ENCODE data around the gene SALL3. TPM values are rescaled to one million over a fixed set of nuclear protein-coding genes. Genes with fewer than 3 reads are reported as not detected.

Gene SALL3
- total and polyA plus RNA-seq, 5 donors from 2014 or later, result not detected

GRCh38 chr18:78972930-78973331 is 6.7 kb upstream of the SALL3 start:
- peaks cover 63% of the 10 kb centered on the region for H3K27me3 Mint-ChIP-seq
- peaks cover 23% of the 10 kb centered on the region for H3K27me3 ChIP-seq (ENCODE audit: control insufficient read depth, insufficient read depth, low read length)
- no peak overlapping the region for H3K4me3 ChIP-seq (ENCODE audit: low read depth, low read length)
- no peak overlapping the region for H3K27ac ChIP-seq (ENCODE audit: insufficient read depth, low read length, poor library complexity, severe bottlenecking)
- H3K4me1 Mint-ChIP-seq, result peaks cover 0 to 17% (median 4%) of the 10 kb centered on the region in 4 donors
- peaks cover 8% of the 10 kb centered on the region for H3K4me1 ChIP-seq (ENCODE audit: control insufficient read depth, insufficient read depth, low read length, poor library complexity, severe bottlenecking)
- ATAC-seq (ENCODE audit: low read depth in 2 of 2) (no peak), DNase-seq (no peak)
- no peaks in the 10 kb centered on the region for H3K36me3 Mint-ChIP-seq
- peak overlapping the region in 2 of 4 donors; percentile 29 to 43 for H3K4me3 Mint-ChIP-seq
- H3K36me3 ChIP-seq (ENCODE audit: control insufficient read depth, insufficient read depth, low read length), result no peaks in the 10 kb centered on the region
- no peaks in the 10 kb centered on the region for H3K9me3 ChIP-seq (ENCODE audit: control insufficient read depth in 2 of 2, low read length in 2 of 2)
- H3K9me3 Mint-ChIP-seq, result peaks cover 0 to 2% (median 0%) of the 10 kb centered on the region in 7 donors
- no peak overlapping the region for H3K27ac Mint-ChIP-seq

- no peak for DNase-seq
- Mint-ChIP-seq H3K4me3 (no peak overlapping the region), H3K9me3 (peaks cover 0 to 2% (median 0%) of the 10 kb centered on the region in 7 donors)
Measured at GRCh38 chr18:78973357-78974083, 6.1 kb upstream of the SALL3 start.

GRCh38 chr18:78974115-78974761 is 5.4 kb upstream of the SALL3 start:
- no peaks in the 10 kb centered on the region for H3K36me3 ChIP-seq (ENCODE audit: control insufficient read depth, insufficient read depth, low read length)
- no peak overlapping the region for H3K27ac ChIP-seq (ENCODE audit: insufficient read depth, low read length, poor library complexity, severe bottlenecking)
- no peaks in the 10 kb centered on the region for H3K36me3 Mint-ChIP-seq
- H3K27me3 ChIP-seq (ENCODE audit: control insufficient read depth, insufficient read depth, low read length), result peaks cover 26% of the 10 kb centered on the region
- no peak for DNase-seq
- peaks cover 0 to 2% (median 0%) of the 10 kb centered on the region in 7 donors for H3K9me3 Mint-ChIP-seq
- no peaks in the 10 kb centered on the region for H3K9me3 ChIP-seq (ENCODE audit: control insufficient read depth in 2 of 2, low read length in 2 of 2)
- ATAC-seq (ENCODE audit: low read depth in 2 of 2), result no peak
- H3K4me1 Mint-ChIP-seq, result peaks cover 0 to 19% (median 4%) of the 10 kb centered on the region in 4 donors
- peaks cover 8% of the 10 kb centered on the region for H3K4me1 ChIP-seq (ENCODE audit: control insufficient read depth, insufficient read depth, low read length, poor library complexity, severe bottlenecking)
- peaks cover 68% of the 10 kb centered on the region for H3K27me3 Mint-ChIP-seq
- no peak overlapping the region for H3K27ac Mint-ChIP-seq
- no peak overlapping the region for H3K4me3 Mint-ChIP-seq
- H3K4me3 ChIP-seq (ENCODE audit: low read depth, low read length), result no peak overlapping the region

More at GRCh38 chr18:78973357-78974083, 6.1 kb upstream of the SALL3 start:
- Histone ChIP-seq H3K4me1 (ENCODE audit: control insufficient read depth, insufficient read depth, low read length, poor library complexity, severe bottlenecking) (peaks cover 8% of the 10 kb centered on the region), H3K27me3 (ENCODE audit: control insufficient read depth, insufficient read depth, low read length) (peaks cover 26% of the 10 kb centered on the region), H3K4me3 (ENCODE audit: low read depth, low read length) (no peak overlapping the region), H3K36me3 (ENCODE audit: control insufficient read depth, insufficient read depth, low read length) (no peaks in the 10 kb centered on the region), H3K9me3 (ENCODE audit: control insufficient read depth in 2 of 2, low read length in 2 of 2) (no peaks in the 10 kb centered on the region), H3K27ac (ENCODE audit: insufficient read depth, low read length, poor library complexity, severe bottlenecking) (no peak overlapping the region)
- no peaks in the 10 kb centered on the region for H3K36me3 Mint-ChIP-seq
- H3K4me1 Mint-ChIP-seq, result peaks cover 0 to 19% (median 4%) of the 10 kb centered on the region in 4 donors
- H3K27ac Mint-ChIP-seq, result no peak overlapping the region
- peaks cover 68% of the 10 kb centered on the region for H3K27me3 Mint-ChIP-seq
- ATAC-seq (ENCODE audit: low read depth in 2 of 2), result no peak

GRCh38 chr18:78975292-78975691 is 4.3 kb upstream of the SALL3 start:
- H3K27ac ChIP-seq (ENCODE audit: insufficient read depth, low read length, poor library complexity, severe bottlenecking), result no peak overlapping the region
- peaks cover 63% of the 10 kb centered on the region for H3K27me3 Mint-ChIP-seq
- H3K4me1 Mint-ChIP-seq, result peaks cover 0 to 19% (median 4%) of the 10 kb centered on the region in 4 donors
- H3K36me3 ChIP-seq (ENCODE audit: control insufficient read depth, insufficient read depth, low read length), result no peaks in the 10 kb centered on the region
- no peak overlapping the region for H3K4me3 ChIP-seq (ENCODE audit: low read depth, low read length)
- H3K9me3 ChIP-seq (ENCODE audit: control insufficient read depth in 2 of 2, low read length in 2 of 2), result no peaks in the 10 kb centered on the region
- peaks cover 0 to 2% (median 0%) of the 10 kb centered on the region in 7 donors for H3K9me3 Mint-ChIP-seq
- no peaks in the 10 kb centered on the region for H3K36me3 Mint-ChIP-seq
- peaks cover 26% of the 10 kb centered on the region for H3K27me3 ChIP-seq (ENCODE audit: control insufficient read depth, insufficient read depth, low read length)
- H3K4me3 Mint-ChIP-seq, result no peak overlapping the region
- peaks cover 8% of the 10 kb centered on the region for H3K4me1 ChIP-seq (ENCODE audit: control insufficient read depth, insufficient read depth, low read length, poor library complexity, severe bottlenecking)
- DNase-seq (no peak), ATAC-seq (ENCODE audit: low read depth in 2 of 2) (no peak)
- no peak overlapping the region for H3K27ac Mint-ChIP-seq

GRCh38 chr18:78975699-78976335 is 3.8 kb upstream of the SALL3 start:
- Histone ChIP-seq H3K4me1 (ENCODE audit: control insufficient read depth, insufficient read depth, low read length, poor library complexity, severe bottlenecking) (peaks cover 11% of the 10 kb centered on the region), H3K9me3 (ENCODE audit: control insufficient read depth in 2 of 2, low read length in 2 of 2) (no peaks in the 10 kb centered on the region), H3K4me3 (ENCODE audit: low read depth, low read length) (no peak overlapping the region), H3K27ac (ENCODE audit: insufficient read depth, low read length, poor library complexity, severe bottlenecking) (no peak overlapping the region), H3K27me3 (ENCODE audit: control insufficient read depth, insufficient read depth, low read length) (peaks cover 26% of the 10 kb centered on the region), H3K36me3 (ENCODE audit: control insufficient read depth, insufficient read depth, low read length) (no peaks in the 10 kb centered on the region)
- ATAC-seq (ENCODE audit: low read depth in 2 of 2) (no peak), DNase-seq (no peak)
- Mint-ChIP-seq H3K4me3 (peak overlapping the region in 1 of 4 donors; percentile 15), H3K9me3 (peaks cover 0 to 2% (median 0%) of the 10 kb centered on the region in 7 donors), H3K27me3 (peaks cover 60% of the 10 kb centered on the region), H3K36me3 (no peaks in the 10 kb centered on the region), H3K4me1 (peaks cover 0 to 19% (median 4%) of the 10 kb centered on the region in 4 donors), H3K27ac (no peak overlapping the region)

- peaks cover 0 to 4% (median 0%) of the 10 kb centered on the region in 7 donors for H3K9me3 Mint-ChIP-seq
- H3K27me3 Mint-ChIP-seq, result peaks cover 62% of the 10 kb centered on the region
- H3K4me1 Mint-ChIP-seq, result peaks cover 6 to 25% (median 8%) of the 10 kb centered on the region in 4 donors
- Histone ChIP-seq H3K4me3 (ENCODE audit: low read depth, low read length) (no peak overlapping the region), H3K27me3 (ENCODE audit: control insufficient read depth, insufficient read depth, low read length) (peaks cover 31% of the 10 kb centered on the region), H3K9me3 (ENCODE audit: control insufficient read depth in 2 of 2, low read length in 2 of 2) (no peaks in the 10 kb centered on the region), H3K4me1 (ENCODE audit: control insufficient read depth, insufficient read depth, low read length, poor library complexity, severe bottlenecking) (peaks cover 12% of the 10 kb centered on the region), H3K36me3 (ENCODE audit: control insufficient read depth, insufficient read depth, low read length) (no peaks in the 10 kb centered on the region), H3K27ac (ENCODE audit: insufficient read depth, low read length, poor library complexity, severe bottlenecking) (no peak overlapping the region)
- peak overlapping the region in 1 of 3 donors; percentile 2 for H3K27ac Mint-ChIP-seq
- peak overlapping the region in 1 of 4 donors; percentile 41 for H3K4me3 Mint-ChIP-seq
- no peak for DNase-seq
- ATAC-seq (ENCODE audit: low read depth in 2 of 2), result no peak
- H3K36me3 Mint-ChIP-seq, result no peaks in the 10 kb centered on the region
Measured at GRCh38 chr18:78976765-78977636, 2.6 kb upstream of the SALL3 start.

Measured in CD4-positive, CD25-positive, alpha-beta regulatory T cell (primary cell).